HG03354 (cell line): Measurements from ENCODE around the gene MYLIP.
"Not testable (repeated sequence)": the region's sequence is repeated elsewhere in the genome, so short reads cannot be mapped to it uniquely, and the experiment has no call there.

Experiments used
- ATAC-seq: cut with Tn5 transposase; IDR thresholded peaks from one replicate; pipeline ENCODE4 v1.9.1; 2021; ENCODE audit warnings: mild to moderate bottlenecking; ENCODE audit not compliant: unreplicated experiment, poor library complexity, severe bottlenecking

MYLIP gene

GRCh38 chr6:16166871-16167608 is 38.2 kb downstream of the MYLIP start:
- no peak for ATAC-seq

- ATAC-seq, result no peak
These were observed 39.2 kb downstream of the MYLIP start for GRCh38 chr6:16168121-16168520.

- ATAC-seq, result no peak
These were observed 40.0 kb downstream of the MYLIP start for GRCh38 chr6:16168858-16169257.

GRCh38 chr6:16171400-16171799 is 42.5 kb downstream of the MYLIP start:
- ATAC-seq, result no peak

- no peak for ATAC-seq
These were observed 44.5 kb downstream of the MYLIP start for GRCh38 chr6:16173167-16173940.

GRCh38 chr6:16174416-16175078 is 45.7 kb downstream of the MYLIP start:
- no peak for ATAC-seq

GRCh38 chr6:16176600-16176999 is 47.7 kb downstream of the MYLIP start:
- not testable (repeated sequence) for ATAC-seq

GRCh38 chr6:16177881-16178280 is 49.0 kb downstream of the MYLIP start:
- ATAC-seq, result no peak

GRCh38 chr6:16178351-16178750 is 49.5 kb downstream of the MYLIP start:
- no peak for ATAC-seq

GRCh38 chr6:16179063-16179462 is 50.2 kb downstream of the MYLIP start:
- no peak for ATAC-seq

GRCh38 chr6:16179970-16180431 is 51.1 kb downstream of the MYLIP start:
- no peak for ATAC-seq

- no peak for ATAC-seq
These were observed 52.0 kb downstream of the MYLIP start for GRCh38 chr6:16180696-16181438.

GRCh38 chr6:16181439-16182297 is 52.8 kb downstream of the MYLIP start:
- ATAC-seq, result no peak

GRCh38 chr6:16183187-16183664 is 54.3 kb downstream of the MYLIP start:
- no peak for ATAC-seq

GRCh38 chr6:16184129-16184528 is 55.2 kb downstream of the MYLIP start:
- ATAC-seq, result no peak

- ATAC-seq, result no peak
These were observed 55.7 kb downstream of the MYLIP start for GRCh38 chr6:16184551-16184950.

GRCh38 chr6:16187176-16187575 is 58.3 kb downstream of the MYLIP start:
- no peak for ATAC-seq

- ATAC-seq, result no peak
These were observed 61.3 kb downstream of the MYLIP start for GRCh38 chr6:16190214-16190613.
